ENCODE data around the gene BMAL2. TPM values are rescaled to one million over a fixed set of nuclear protein-coding genes. Genes with fewer than 3 reads are reported as not detected.

The BMAL2 gene
- total RNA-seq, 1 experiment from 2014 or later, result 23.1 TPM

DNA sequence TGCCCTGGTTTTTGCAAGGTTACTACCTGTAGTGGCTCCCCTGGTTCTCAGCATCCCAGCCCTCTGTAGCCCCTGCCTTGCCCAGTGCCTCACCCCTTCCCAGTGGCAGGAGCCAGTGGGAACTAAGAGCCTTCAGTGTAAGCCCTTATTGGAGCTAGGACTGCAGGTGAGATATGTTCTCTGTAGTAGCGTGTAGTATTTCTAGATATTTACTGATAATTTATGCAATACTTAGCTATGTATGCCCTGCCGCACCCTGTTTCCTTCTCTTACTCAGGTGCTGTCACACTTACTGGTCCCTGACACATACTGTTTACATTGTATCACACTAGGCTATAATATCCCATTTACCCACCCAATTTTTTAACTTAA, 3.6 kb downstream of the BMAL2 start:
- H3K18ac ChIP-seq (ENCODE audit: insufficient read length, low read depth, low read length), result no peak overlapping the region
- DNase-seq, result no peak
- H2AFZ ChIP-seq (ENCODE audit: low read length), result no peak overlapping the region
- H4K8ac ChIP-seq (replicated peaks; ENCODE audit: insufficient read length, low read depth, low read length), result no peak overlapping the region
- no peak overlapping the region for H2AK5ac ChIP-seq (ENCODE audit: insufficient read length, low read length)
- WGBS (ENCODE audit: extremely low coverage, insufficient read length, low lambda C conversion rate), result no CpG with 5 or more reads among the region's 2 CpGs
- peaks cover 9% of the 10 kb centered on the region; the same call in 1 of the 2 replicates for H3K27me3 ChIP-seq (ENCODE audit: insufficient read depth, low read length)
- TF ChIP-seq, protein P1, sequence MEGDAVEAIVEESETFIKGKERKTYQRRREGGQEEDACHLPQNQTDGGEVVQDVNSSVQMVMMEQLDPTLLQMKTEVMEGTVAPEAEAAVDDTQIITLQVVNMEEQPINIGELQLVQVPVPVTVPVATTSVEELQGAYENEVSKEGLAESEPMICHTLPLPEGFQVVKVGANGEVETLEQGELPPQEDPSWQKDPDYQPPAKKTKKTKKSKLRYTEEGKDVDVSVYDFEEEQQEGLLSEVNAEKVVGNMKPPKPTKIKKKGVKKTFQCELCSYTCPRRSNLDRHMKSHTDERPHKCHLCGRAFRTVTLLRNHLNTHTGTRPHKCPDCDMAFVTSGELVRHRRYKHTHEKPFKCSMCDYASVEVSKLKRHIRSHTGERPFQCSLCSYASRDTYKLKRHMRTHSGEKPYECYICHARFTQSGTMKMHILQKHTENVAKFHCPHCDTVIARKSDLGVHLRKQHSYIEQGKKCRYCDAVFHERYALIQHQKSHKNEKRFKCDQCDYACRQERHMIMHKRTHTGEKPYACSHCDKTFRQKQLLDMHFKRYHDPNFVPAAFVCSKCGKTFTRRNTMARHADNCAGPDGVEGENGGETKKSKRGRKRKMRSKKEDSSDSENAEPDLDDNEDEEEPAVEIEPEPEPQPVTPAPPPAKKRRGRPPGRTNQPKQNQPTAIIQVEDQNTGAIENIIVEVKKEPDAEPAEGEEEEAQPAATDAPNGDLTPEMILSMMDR (conservative IDR thresholded peaks at IDR 0.05), result no peak
- peaks cover 8% of the 10 kb centered on the region for H3K23me2 ChIP-seq (ENCODE audit: insufficient read length, low read depth, low read length, poor library complexity, severe bottlenecking)
- no peak overlapping the region for H2BK15ac ChIP-seq (ENCODE audit: low read depth, low read length)
- H2BK120ac ChIP-seq (ENCODE audit: low read depth, low read length, poor library complexity, severe bottlenecking), result no peak overlapping the region
- H3K79me1 ChIP-seq (ENCODE audit: insufficient read depth, low read depth, low read length, poor library complexity, severe bottlenecking), result peaks cover 3% of the 10 kb centered on the region
- no peak overlapping the region for H4K91ac ChIP-seq (ENCODE audit: insufficient read length, low read depth, low read length)
- no peak overlapping the region for H3K9ac ChIP-seq (ENCODE audit: extremely low read depth, insufficient read length, low read length)
- no peak overlapping the region for H2BK12ac ChIP-seq (ENCODE audit: insufficient read length, low read depth, low read length)
- no peaks in the 10 kb centered on the region for H3K36me3 Mint-ChIP-seq (ENCODE audit: insufficient read depth in 1 of 3, low read depth in 3 of 3)
- peaks cover 24% of the 10 kb centered on the region for H3K27me3 Mint-ChIP-seq (ENCODE audit: low read depth)
- no peak overlapping the region for H3K4me3 Mint-ChIP-seq
- H3K9me3 ChIP-seq (ENCODE audit: control insufficient read depth, low read depth, low read length), result no peaks in the 10 kb centered on the region
- no peaks in the 10 kb centered on the region for H4K20me1 ChIP-seq (ENCODE audit: control insufficient read depth, insufficient read depth, insufficient read length)
- no peak overlapping the region for H3K27ac Mint-ChIP-seq
- no peak overlapping the region for H3K27ac ChIP-seq (ENCODE audit: insufficient read length, low read depth, low read length)
- no peaks in the 10 kb centered on the region for H3K9me3 Mint-ChIP-seq
- no peak overlapping the region for H3K4me2 ChIP-seq (ENCODE audit: insufficient read depth, insufficient read length, low read length)
- H2BK5ac ChIP-seq (ENCODE audit: insufficient read length, low read length), result no peak overlapping the region
- H2BK20ac ChIP-seq (ENCODE audit: low read depth, low read length, poor library complexity, severe bottlenecking), result no peak overlapping the region
- H3K56ac ChIP-seq (ENCODE audit: insufficient read length, low read depth, low read length), result no peak overlapping the region
- no peak overlapping the region for H4K5ac ChIP-seq (ENCODE audit: insufficient read length, low read depth, low read length)
- no peak overlapping the region for H3T11ph ChIP-seq (ENCODE audit: low read length)
- H3K4me1 Mint-ChIP-seq, result peaks cover 23 to 30% of the 10 kb centered on the region in 2 experiments
- no peaks in the 10 kb centered on the region; the same call in none of the 2 replicates for H3K4me1 ChIP-seq (ENCODE audit: insufficient read depth, low read length)
- H3K79me2 ChIP-seq (ENCODE audit: insufficient read depth, low read length), result peaks cover 6% of the 10 kb centered on the region; the same call in 1 of the 2 replicates
- no peak overlapping the region for H3K4ac ChIP-seq (ENCODE audit: low read depth, low read length)
- no peak overlapping the region for H3K23ac ChIP-seq (ENCODE audit: insufficient read length, low read depth, low read length)
- H3K14ac ChIP-seq (ENCODE audit: insufficient read depth, low read length), result no peak overlapping the region
